Non-pigmented ciliary epithelial cell (primary cell): ENCODE measurements around the gene WDFY4.

Source experiments
- DNase-seq: peaks from one replicate; pipeline ENCODE4 v3.0.0-alpha.2; 2010; ENCODE audit warnings: low read depth

The WDFY4 gene

GRCh38 chr10:48691812-48692528, 7.3 kb downstream of the WDFY4 start:
- no peak for DNase-seq

DNA sequence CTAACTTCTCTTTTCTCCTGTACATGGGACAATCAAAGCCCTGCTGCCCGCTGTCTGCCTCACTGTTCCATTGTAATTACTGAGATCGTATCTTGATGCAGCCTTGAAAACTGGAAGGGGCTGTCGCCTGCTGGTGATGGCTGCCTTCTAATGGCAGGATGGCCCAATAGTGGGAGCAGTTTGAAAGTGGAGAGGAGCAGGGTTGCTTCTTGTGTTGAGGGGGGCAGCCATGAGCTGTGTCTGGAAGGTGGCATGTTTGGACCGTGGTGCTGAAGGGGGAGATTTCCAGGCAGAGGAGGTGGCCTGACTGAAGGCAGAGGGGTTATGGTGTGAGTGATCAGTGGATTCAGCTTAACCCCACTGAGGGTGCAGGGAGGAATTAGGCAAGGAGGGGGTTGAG, 8.1 kb downstream of the WDFY4 start:
- no peak for DNase-seq

GRCh38 chr10:48693206-48693605, 8.5 kb downstream of the WDFY4 start:
- no peak for DNase-seq

- no peak for DNase-seq
Observed at GRCh38 chr10:48694371-48695030, 9.8 kb downstream of the WDFY4 start.

- DNase-seq: no peak
Observed at GRCh38 chr10:48695636-48696534, 11.2 kb downstream of the WDFY4 start.

DNA sequence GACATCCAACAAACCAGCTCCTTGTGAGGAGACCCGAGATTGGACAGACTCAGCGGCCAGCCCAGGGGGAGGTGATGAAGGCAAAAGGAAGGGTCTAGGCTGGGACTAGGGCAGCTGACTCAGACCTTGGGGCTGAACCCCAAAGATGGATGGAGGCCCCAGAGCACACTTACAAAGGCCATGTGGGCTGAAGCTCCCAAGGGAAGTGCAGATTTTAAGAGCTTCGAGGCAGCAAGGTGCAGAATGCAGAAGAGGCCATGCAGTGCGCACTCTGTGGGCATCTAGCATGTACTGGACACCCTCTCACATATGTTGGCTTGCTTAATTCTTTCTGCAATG, 11.8 kb downstream of the WDFY4 start:
- DNase-seq: no peak

DNA sequence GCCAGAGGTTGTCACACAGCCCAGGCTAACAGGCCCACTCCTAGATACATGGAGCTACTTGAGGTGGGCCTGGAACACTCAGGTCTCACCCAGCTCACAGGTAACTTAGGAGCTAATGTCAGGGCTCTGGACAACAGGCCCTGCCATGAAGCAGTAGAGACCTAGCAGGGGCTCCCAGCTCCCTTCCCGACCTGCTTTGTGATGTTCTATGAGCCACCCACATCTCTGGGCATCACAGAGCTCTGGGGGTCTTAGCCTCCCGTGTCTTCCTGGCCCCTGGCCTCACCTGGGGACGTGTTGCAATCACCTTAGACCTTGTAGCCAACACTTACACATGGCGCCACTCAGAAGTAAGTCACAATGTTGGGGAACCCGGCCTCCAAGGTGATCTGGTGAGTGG, 12.4 kb downstream of the WDFY4 start:
- DNase-seq: no peak

DNA sequence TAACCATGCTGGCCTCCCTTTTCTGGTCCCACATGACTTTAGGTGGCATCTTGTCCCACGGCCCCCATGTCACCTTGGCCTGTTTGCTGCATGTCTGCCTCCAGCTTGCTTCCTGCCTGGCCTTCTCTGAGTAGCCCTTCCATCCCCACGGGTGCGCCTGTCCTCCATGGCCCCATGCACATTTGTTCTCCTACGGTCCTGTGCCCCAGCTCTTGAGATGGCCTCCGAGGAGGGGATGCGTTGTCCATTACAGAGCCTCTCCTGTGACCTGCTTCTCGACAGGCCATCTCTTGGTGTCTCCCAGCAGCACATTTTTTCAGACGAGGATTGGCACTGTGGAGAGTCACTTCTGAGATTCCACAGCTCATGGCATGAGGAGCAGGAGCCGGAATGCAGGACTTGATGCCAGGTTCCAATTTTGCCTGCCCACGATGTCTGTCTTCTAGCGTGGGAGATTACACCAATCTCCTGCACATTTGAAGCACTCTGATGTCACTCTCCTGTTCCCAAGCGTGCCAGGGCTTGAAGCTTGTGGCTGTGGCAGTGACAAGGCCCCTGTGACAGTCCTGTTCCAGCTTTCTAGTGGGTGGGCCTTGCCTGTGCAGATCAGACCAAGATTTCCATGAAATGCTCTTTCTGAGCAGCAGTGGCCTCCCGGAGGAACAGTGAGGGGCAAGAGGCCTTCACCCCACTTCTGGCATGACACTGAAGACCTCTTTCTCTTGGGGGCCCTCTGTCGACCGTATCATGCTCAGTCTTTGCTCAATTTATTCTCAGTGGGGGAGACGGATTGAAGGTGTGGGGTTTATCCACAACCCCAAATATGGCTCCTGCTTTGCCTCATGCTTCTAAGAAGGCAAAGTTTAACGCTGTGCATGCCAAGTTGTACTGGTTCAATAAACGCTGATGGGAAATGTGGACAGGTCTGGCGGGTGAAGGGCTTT, 13.4 kb downstream of the WDFY4 start:
- DNase-seq: no peak

DNA sequence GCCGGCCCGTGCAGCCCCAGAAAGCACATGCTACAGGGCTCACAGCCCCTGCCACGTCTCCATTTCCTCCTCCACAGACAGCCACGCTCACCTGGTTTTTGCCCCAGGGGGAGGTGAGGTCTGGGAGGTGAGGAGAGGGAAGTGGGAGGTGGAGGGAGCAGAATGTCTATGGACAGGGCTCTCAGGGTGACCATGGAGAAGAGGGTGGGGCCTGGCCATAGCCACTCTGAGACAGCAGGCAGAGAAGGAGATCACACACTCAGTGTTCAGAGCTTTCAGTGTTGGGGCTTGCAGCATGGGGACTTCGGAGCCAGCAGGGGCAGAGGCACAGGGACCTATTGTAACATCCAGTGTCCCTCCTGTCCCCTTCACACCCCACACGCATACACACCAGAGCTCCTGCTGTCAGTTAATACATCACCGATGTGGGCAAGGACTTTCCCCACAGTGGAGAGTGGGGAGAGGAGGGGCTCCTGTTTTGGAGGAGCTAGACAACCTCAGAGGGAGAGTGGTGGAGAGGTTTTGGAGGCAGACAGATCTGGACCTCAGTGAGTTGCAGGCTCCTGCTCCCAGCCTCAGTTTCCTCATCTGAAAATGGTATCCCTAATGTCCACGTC, 14.4 kb downstream of the WDFY4 start:
- DNase-seq: no peak

GRCh38 chr10:48700071-48700470, 15.4 kb downstream of the WDFY4 start:
- DNase-seq: no peak

DNA sequence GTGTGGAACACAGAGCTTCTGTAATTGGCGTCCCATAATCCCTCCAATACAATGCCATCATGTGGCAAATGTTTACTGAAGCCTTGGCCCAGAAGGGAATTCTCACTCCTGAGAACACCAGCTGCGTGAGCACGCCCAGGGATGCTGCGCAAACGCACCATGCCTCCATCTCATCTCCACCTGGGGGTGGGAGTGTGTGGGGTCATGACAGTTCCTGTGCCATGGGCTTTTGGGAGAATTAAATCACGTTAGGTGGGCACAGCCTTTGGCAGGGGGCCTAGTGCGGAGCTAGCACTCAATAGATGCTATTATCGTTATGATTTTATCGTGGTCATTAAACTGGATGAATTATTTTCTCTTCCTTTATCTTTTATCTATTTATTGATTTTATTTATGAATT, 15.8 kb downstream of the WDFY4 start:
- DNase-seq: no peak

DNA sequence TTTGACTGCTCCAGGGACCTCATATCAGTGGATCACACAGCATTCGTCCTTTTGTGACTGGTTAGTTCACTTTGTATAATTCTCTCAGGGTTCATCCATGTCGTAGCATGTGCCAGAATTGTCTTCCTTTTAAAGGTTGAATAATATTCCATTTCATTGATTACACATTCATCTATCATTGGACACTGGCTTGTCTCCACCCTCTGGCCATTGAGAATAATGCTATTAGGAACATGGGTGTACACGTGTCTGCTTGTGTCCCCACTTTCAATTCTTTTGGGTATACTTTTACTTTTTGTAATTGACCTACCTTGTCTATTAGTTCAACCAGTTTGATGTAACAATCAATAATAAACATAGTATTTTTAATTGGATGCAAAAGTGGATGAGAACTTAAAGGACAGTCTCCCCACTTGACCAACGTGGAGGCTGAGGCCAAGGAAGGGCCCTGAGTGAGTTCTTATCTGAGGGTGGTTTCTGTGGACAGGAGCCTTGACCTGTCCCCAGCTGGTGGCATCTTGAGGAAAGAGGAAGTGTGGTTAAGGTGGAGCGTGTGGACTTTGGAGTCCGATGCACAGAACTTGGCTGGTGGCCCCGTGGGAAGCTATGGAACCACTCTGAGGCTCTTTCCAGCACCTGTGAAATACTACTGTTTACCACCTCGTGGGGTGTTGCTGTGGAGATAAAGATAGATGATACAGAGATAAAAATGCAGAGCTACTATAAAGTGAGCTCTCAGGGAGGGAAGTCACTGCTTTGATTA, 16.6 kb downstream of the WDFY4 start:
- no peak for DNase-seq

DNA sequence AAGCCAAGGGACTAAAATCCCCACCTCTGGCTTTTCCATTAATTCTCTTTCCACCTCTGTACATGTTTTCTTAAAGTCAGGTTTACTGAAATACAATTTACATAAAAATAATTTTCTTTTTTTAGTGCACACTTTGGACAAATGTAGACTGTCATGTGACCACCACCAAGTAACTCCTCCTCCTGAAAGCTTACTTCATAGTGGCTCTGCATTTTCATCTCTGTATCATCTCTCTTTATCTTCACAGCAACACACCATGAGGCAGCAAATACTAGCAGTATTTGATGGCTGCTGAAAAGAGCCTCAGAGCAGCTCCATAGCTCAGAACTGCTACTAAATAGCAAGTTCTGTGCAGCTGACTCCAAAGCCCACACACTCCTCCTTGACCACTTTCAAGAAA, 17.3 kb downstream of the WDFY4 start:
- no peak for DNase-seq

DNA sequence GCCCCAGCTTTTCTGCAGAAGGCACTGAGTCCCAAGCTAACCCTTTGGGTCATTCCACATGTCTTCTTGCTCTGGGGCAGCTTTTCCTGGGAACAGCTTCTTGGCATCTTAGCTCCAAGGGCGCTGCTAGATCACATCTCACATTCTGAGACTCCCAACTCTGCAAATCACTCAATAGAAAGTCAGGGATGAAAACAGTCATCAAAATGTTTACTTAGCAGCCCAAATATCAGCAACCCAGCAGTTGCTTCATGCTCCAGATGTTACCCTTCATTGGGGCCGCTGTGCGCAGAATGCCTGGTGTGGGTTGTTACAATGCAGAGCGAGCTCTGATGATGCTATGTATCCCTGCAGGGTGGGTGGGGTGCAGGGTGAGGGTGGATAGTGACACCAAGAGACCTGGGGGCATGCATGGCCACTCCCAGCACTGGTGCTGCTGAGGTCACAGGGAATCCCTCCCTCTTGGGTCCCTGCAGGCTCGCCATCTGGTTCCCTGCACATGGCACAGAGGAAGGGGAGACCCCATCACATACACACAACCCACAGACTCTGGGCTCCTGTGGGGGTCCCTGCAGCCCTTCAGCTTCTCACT, 19.0 kb downstream of the WDFY4 start:
- no peak for DNase-seq

GRCh38 chr10:48704156-48704555, 19.5 kb downstream of the WDFY4 start:
- no peak for DNase-seq

GRCh38 chr10:48705401-48705938, 20.8 kb downstream of the WDFY4 start:
- DNase-seq: no peak

DNA sequence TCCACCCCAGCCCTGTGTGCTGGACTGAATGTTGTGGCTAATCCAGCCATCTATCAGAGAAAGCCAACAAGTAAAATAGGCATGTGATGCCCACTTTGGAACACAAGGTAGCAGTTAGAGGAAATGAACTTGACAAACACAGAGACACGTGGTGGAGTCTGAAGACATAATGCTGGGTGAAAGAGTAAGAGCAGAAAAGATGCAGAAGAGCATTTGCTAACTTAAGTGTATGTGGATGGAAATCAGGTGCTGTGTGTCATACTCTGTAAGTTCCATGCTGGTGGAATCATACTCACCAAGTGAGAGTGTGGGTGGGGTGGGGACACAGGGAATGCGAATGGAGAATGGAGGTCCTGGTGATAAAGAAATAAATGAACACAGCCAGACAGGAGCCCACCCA, 22.8 kb downstream of the WDFY4 start:
- DNase-seq: no peak

GRCh38 chr10:48708144-48708543, 23.5 kb downstream of the WDFY4 start:
- DNase-seq: no peak

DNA sequence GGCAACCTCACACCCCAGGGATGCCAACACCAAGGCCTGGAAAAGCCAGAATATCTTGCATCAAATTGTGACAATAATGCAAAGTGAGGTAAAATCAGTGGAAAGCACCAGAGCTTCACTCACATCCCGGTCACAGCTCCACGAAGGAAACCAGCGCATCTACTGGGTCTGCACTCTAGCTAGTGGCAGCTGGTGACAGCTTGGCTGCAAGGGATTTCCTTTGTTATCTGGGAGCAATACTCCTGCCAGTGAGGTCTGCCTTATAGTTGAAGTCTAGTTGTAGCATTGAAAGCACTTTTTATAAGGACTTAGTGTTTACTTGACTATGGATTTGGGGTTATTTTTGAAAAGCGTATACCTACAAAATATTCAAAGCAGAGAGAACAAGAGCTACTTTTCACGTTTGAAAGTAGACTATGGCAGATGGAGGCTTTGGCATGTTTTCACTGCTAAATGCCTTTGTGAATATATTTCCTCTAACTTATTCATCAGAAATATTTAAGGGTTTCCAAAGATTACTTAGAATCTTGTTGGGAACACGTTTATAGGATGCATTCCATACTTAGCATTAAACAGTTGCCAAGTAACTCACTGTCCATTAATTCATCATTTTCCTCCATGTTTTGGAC, 26.1 kb downstream of the WDFY4 start:
- no peak for DNase-seq

DNA sequence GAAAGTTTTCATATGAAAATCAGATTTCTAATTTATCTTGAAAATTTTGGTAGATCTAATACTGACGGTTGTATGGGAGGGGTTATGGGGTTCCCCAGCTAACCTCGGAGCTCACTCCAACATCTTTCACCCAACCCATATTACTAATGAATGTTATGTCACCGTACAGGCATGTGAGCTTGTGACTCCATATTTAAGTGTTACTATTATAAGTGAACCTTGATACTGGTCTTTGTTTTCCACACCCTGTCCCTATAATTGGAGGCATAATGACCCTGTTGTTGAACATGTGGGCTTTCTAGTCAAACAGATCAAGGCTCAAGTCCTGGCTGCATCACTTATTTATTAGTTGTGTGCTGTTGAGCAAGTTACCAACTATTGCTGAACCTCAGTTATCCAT, 27.2 kb downstream of the WDFY4 start:
- no peak for DNase-seq
